PFSK-1 (cell line): ENCODE measurements around the gene FYN.

ENCODE experiments used
- FOXP2 ChIP-seq: optimal IDR thresholded peaks from 2 replicates; pipeline ENCODE3; 2011; ENCODE audit warnings: borderline replicate concordance, control low read depth, inconsistent platforms; ENCODE audit not compliant: insufficient read depth; ENCODE audit errors: extremely low read length, extremely low read depth
- POLR2AphosphoS5 ChIP-seq: IDR thresholded peaks from 2 replicates; pipeline ENCODE4 v1.6.1; 2012; ENCODE audit warnings: low read depth, mild to moderate bottlenecking, control low read depth, low read length, moderate library complexity
- SIN3A ChIP-seq: IDR thresholded peaks from 2 replicates; pipeline ENCODE4 v1.6.1; 2012; ENCODE audit warnings: mild to moderate bottlenecking, low read length, moderate library complexity, borderline replicate concordance; ENCODE audit not compliant: insufficient read depth
- TAF1 ChIP-seq: IDR thresholded peaks from 2 replicates; pipeline ENCODE4 v1.6.1; 2012; ENCODE audit warnings: low read length, control low read depth, borderline replicate concordance; ENCODE audit not compliant: insufficient read depth
- TF ChIP-seq, protein P1 (sequence below), 2 experiments: IDR thresholded peaks; 2 replicates each; pipeline versions ENCODE4 v1.6.1 to v1.8.0; 2011 to 2012; ENCODE audit warnings: low read depth in 2 of 2, low read length in 2 of 2, control low read depth in 1 of 2, inconsistent platforms in 1 of 2, mild to moderate bottlenecking in 1 of 2, moderate library complexity in 1 of 2; ENCODE audit not compliant: insufficient read depth in 1 of 2

FYN gene

DNA sequence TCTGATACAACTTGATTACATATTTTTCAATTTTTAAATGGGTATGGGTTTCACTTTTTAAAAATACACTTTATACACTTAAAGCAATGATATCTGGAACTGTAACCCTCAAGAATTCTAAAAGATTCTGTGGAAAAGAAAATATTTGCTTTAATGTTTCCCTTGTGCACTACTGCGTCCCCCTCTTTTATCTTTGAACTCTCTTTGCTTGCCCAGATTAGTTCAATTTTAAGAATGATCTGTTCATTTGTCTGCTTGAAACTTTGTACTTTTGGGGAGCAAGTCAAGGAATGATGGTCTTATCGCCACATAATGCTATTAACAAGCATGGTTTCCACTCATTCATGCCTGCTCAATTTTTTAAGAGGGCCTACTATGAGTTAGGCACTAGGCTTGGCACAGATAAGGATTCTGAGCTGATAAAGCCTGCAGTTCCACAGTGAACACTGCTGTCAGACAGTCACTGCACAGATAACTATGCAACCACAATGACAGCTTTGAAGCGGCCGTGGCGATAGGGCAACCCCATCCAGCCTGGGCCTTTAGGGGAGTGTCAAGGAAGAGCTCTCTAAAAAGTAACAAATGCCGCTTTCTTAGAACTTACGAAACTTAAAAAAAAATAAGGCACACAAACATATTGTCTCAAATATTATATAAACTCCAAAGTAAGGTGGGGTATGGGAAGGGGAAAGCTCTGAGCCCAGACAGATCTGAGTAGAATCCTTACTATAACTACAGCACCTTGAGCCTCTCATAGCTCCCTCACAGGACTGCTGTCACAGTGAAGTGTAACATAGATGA, 29.7 kb downstream of the FYN start:
- TF ChIP-seq FOXP2 (no peak), TAF1 (no peak), POLR2AphosphoS5 (no peak), SIN3A (no peak)
- TF ChIP-seq, protein P1, sequence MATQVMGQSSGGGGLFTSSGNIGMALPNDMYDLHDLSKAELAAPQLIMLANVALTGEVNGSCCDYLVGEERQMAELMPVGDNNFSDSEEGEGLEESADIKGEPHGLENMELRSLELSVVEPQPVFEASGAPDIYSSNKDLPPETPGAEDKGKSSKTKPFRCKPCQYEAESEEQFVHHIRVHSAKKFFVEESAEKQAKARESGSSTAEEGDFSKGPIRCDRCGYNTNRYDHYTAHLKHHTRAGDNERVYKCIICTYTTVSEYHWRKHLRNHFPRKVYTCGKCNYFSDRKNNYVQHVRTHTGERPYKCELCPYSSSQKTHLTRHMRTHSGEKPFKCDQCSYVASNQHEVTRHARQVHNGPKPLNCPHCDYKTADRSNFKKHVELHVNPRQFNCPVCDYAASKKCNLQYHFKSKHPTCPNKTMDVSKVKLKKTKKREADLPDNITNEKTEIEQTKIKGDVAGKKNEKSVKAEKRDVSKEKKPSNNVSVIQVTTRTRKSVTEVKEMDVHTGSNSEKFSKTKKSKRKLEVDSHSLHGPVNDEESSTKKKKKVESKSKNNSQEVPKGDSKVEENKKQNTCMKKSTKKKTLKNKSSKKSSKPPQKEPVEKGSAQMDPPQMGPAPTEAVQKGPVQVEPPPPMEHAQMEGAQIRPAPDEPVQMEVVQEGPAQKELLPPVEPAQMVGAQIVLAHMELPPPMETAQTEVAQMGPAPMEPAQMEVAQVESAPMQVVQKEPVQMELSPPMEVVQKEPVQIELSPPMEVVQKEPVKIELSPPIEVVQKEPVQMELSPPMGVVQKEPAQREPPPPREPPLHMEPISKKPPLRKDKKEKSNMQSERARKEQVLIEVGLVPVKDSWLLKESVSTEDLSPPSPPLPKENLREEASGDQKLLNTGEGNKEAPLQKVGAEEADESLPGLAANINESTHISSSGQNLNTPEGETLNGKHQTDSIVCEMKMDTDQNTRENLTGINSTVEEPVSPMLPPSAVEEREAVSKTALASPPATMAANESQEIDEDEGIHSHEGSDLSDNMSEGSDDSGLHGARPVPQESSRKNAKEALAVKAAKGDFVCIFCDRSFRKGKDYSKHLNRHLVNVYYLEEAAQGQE (IDR thresholded peaks at IDR 0.05; ENCODE audit: insufficient read depth in 1 of 2, low read depth in 2 of 2, low read length in 2 of 2): no peak

GRCh38 chr6:111842891-111843290, 30.4 kb downstream of the FYN start:
- TF ChIP-seq SIN3A (no peak), TAF1 (no peak), POLR2AphosphoS5 (no peak), FOXP2 (no peak)
- TF ChIP-seq, protein P1 (IDR thresholded peaks at IDR 0.05; ENCODE audit: insufficient read depth in 1 of 2, low read depth in 2 of 2, low read length in 2 of 2): no peak

DNA sequence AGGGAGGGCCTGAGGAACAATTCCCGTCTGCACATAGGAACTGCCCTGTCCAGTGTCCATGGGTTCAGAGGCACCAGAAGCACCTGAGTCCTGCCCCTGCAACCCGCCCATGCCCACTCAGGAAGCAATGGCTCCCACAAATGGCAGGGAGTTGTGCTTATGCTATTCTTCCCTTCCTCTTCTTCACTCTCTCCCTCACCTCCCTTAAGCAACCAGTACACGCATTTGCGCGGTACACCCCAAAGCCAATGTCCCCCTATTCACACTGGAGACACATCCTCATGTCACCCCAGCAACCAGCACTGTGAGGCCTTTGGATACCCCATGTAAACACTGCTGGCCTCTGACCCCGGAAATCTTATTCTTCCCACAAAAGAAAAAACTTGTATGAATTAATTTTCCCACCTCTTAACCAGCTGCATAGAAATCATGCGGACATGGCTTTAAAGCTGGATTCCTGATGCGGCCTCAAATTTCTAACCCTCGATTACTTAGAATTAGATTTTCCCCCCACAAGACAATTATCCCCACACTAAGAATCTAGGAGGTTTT, 30.9 kb downstream of the FYN start:
- TF ChIP-seq, protein P1 (IDR thresholded peaks at IDR 0.05; ENCODE audit: insufficient read depth in 1 of 2, low read depth in 2 of 2, low read length in 2 of 2): no peak
- TF ChIP-seq POLR2AphosphoS5 (no peak), SIN3A (no peak)

- TF ChIP-seq, protein P1 (IDR thresholded peaks at IDR 0.05; ENCODE audit: insufficient read depth in 1 of 2, low read depth in 2 of 2, low read length in 2 of 2): no peak
- TF ChIP-seq FOXP2: no peak
- TF ChIP-seq POLR2AphosphoS5: no peak
- TF ChIP-seq TAF1: no peak
- TF ChIP-seq SIN3A: no peak
Measured at GRCh38 chr6:111841822-111842221, 31.4 kb downstream of the FYN start.
